GM21737 (cell line): ENCODE measurements around the gene CCR5AS.
"Not testable (repeated sequence)": the region's sequence is repeated elsewhere in the genome, so short reads cannot be mapped to it uniquely, and the experiment has no call there.

Source experiments
- ATAC-seq: cut with Tn5 transposase; IDR thresholded peaks from one replicate; pipeline ENCODE4 v1.9.1; 2021; ENCODE audit warnings: mild to moderate bottlenecking, moderate library complexity; ENCODE audit not compliant: unreplicated experiment

The CCR5AS gene

DNA sequence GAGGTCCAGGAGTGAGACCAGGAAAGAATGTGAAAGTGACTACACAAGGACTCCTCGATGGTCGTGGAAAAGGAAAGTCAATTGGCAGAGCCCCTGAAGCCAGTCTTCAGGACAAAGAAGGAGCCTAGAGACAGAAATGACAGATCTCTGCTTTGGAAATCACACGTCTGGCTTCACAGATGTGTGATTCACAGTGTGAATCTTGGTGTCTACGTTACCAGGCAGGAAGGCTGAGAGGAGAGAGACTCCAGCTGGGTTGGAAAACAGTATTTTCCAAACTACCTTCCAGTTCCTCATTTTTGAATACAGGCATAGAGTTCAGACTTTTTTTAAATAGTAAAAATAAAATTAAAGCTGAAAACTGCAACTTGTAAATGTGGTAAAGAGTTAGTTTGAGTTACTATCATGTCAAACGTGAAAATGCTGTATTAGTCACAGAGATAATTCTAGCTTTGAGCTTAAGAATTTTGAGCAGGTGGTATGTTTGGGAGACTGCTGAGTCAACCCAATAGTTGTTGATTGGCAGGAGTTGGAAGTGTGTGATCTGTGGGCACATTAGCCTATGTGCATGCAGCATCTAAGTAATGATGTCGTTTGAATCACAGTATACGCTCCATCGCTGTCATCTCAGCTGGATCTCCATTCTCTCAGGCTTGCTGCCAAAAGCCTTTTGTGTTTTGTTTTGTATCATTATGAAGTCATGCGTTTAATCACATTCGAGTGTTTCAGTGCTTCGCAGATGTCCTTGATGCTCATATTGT is 47.0 kb downstream of the CCR5AS start:
- ATAC-seq, result no peak

DNA sequence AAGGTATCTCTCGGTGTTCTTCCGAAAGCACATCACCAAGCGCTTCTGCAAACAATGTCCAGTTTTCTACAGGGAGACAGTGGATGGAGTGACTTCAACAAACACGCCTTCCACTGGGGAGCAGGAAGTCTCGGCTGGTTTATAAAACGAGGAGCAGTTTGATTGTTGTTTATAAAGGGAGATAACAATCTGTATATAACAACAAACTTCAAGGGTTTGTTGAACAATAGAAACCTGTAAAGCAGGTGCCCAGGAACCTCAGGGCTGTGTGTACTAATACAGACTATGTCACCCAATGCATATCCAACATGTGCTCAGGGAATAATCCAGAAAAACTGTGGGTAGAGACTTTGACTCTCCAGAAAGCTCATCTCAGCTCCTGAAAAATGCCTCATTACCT is 48.4 kb downstream of the CCR5AS start:
- no peak for ATAC-seq

DNA sequence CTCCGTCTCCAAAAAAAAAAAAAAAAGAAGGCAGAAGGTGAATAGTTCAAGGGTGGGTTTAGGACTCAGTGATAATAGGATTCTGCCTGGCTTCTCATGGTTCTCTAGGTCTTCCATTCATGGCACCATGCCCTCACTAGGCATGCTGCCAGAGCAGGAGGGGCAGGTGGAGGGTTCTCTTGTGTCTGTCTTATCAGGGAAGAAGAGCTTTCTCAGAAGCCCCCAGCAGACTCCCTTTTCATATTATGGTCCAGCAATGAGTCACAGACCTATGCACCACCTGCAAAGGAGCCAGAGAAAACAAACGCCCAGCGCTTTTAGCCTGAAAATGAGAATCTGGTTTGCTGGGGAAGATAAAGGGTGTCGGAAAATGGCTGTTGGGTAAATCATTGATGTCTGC is 50.0 kb downstream of the CCR5AS start:
- ATAC-seq, result no peak

DNA sequence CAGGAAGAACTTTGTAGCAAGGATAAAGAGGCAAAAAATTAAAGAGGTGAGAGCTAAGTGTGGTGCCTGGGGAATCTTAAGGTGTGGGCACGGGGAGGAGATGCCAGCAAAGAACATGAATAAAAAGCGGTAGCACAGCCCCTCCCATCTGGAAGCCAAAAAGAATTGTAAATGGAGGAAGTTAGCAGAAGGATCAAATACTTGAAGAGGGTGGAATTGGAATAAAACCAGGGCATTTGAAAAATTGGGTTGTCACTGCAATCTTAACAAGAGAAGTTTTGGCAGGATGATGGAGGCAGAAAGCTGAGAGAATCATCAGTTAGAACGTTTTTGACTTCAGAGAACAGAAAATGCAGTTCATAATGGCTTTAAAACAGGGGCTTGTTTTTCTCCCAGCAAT is 50.6 kb downstream of the CCR5AS start:
- no peak for ATAC-seq

DNA sequence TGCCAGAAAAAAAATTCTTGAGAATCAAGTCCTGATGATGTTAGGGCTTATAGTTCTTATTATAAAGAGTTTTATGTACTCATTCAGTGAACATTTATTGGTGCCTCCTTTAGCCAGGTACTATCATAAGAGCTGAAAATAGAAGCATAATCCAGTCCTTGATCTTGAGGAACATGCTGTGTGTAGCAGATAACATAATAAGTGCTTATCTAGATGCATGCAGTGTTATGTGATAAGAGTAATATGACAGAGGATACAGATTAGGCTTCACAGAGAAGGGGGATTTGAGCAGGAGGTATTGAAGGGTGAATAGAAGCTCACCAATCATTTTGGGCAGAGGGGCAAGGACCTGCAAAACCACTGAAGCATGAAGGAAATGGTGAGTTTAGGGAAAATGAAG is 51.9 kb downstream of the CCR5AS start:
- ATAC-seq, result no peak

DNA sequence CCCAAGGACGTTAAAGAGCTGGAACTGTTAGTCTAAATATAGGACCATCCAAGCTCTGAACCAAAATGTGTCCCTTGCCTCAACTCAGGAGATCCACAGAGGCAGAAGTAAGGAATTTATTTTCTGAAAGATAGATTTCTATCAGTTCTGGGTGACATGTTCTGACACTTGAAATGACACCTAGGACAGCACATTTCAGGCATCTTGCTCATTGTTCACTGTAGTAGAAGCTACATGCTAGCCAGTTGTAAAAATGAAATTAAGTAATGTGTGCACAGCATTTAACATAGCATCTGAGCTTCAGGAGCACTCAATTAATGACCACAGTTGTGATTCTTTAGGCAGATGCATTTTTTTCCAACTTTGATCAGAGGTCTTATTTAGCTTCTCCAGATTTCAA is 52.4 kb downstream of the CCR5AS start:
- no peak for ATAC-seq

DNA sequence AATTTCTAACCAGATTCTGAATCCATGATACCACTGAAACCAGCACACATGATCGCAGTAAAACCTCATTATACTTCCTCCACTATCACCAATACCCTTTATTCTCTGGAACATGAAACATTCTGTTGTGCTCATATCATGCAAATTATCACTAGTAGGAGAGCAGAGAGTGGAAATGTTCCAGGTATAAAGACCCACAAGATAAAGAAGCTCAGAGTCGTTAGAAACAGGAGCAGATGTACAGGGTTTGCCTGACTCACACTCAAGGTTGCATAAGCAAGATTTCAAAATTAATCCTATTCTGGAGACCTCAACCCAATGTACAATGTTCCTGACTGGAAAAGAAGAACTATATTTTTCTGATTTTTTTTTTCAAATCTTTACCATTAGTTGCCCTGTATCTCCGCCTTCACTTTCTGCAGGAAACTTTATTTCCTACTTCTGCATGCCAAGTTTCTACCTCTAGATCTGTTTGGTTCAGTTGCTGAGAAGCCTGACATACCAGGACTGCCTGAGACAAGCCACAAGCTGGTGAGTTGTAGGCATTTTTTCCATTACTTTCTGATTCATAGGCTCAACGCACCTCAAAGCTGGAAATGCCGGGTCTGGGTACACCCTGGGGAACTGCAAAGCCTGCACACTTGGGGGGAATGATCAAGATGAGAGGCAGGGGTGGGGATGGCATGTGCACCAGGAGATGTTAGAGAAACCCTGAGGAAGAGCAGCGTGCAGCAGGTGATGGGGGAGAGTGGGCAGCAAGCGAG is 53.0 kb downstream of the CCR5AS start, which contains the start of gene CCR2:
Gene CCR2, plus strand, starts transcription at position 465 of the 764 bp plus-strand sequence. CDS start 3,417 bp downstream, outside the sequence.
- no peak for ATAC-seq

DNA sequence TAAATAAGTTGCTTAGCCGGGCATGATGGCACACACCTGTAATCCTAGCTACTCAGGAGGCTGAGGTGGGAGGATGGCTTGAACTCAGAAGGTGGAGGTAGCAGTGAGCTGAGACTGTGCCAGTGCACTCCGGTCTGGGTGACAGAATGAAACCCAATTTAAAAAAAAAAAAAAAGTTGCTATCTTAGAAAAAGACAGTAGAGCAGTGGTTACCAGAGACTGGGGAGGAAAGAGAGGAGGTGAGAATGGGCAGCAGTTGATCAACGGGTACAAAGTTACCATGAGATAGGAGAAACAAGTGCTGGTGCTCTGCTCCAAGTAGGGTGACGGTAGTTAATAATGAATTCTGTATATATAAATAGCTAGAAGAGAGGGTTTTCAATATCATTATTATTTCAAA is 53.8 kb downstream of the CCR5AS start:
- ATAC-seq, result no peak

DNA sequence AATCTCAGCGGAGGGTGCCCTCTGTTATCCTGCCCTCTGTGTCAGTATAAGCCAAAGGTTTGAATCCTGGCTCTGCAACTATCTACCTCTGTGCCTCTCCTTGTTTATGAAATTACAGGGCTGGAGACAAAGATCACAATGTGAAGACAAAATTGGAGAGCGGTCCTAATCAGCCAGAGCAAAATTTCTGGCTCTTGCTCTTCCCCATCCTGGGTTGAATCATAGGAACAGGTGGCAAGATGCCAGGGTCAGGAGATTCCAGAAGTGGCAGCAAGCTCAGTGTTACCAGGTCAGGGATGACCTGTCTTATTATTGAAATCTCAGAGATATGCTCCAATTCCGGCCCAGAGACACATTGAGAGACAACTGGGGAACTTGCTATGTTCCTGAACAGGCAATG is 55.2 kb downstream of the CCR5AS start:
- no peak for ATAC-seq

DNA sequence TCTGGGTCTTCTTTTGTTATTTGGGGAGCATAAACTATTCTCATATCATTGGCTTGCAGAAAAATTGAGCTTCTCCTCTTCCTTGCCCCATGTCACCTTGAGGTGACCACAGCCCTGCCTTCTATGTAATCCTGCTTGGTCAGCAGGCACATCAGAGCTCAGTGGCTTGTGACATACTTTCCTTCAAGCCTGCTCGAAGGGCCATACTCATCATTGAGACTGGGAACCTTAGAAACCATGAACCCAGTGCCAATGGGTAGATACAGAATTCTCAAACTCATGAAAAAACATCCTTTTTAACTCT is 56.7 kb downstream of the CCR5AS start:
- ATAC-seq, result no peak

DNA sequence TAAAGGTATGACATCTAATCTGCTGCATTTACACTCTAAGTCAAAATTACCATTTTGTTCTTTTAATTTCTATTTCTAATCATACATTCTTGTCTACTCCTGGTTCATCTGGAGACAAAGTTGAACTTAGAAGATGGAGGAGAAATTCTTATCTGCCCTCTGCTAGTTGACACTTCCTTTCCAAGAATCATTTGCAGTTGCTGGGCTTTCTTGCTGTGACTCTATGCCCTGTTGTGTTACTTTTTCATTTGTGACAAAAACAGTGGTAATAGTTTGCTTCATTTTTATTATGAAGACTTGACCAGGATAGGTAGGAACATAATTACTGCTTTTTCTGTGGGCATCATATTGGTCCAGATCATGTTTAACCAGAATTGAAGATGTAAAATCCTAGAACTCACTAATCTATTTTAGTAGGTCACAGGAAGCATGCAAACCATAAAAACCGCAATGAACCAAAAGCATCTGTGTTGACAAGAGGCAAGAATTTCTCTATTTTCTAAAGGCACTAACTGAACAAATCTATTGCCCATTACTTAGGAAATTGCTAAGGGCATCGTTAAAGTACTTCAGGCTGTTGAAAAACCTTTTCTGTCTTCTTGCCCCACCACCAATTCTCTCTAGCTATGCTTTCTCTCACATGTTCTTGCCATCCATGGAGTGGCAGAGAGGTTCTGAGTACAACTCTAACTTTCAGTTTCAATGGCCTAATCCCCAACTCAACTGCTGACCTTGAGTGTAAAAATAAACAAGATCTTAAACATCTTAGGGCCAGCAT is 57.2 kb downstream of the CCR5AS start:
- peak; percentile 75 for ATAC-seq

DNA sequence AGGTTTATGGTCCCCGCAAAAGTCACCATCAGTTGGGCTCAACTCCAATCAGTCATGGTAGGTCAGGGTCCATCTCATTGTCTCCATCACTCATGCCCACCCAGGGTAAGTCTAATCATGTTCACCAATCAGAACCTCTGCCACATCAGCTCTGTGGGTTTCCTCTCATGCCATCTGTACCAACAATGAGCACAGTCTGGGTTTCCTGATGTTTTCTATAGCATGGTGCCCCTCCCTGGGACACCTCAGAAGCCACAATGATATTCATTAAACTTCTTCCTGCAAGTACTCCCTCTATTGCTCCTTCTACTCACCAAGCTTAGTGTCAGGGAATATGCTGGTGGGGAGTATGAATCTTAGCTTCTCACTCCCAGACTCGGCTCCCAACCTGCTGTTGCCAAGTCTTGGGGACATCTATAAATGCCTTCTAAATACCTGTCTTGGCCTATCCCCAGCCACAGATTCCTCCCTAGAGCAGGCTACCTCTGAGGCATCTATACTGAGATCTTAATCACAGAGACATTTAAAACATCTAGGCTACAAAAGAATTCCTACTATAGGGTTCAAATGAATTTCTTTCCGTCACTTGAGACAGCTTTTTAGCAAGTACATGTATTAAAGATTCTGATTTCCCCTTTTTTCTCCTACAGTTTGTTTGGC is 57.9 kb downstream of the CCR5AS start:
- no peak for ATAC-seq

DNA sequence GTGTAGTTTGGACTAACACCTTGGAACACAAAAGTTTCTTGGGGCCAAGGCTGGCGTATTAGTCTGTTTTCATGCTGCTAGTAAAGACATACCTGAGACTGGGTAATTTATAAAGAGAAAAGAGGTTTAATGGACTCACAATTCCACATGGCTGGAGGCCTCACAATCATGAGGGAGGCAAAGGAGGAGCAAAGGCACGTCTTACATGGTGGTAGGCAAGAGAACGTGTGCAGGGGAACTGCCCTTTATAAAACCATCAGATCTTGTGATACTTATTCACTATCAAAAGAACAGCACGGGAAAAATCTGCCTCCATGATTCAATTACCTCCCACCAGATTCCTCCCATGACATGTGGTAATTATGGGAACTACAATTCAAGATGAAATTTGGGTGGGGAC is 62.4 kb downstream of the CCR5AS start:
- ATAC-seq, result no peak

DNA sequence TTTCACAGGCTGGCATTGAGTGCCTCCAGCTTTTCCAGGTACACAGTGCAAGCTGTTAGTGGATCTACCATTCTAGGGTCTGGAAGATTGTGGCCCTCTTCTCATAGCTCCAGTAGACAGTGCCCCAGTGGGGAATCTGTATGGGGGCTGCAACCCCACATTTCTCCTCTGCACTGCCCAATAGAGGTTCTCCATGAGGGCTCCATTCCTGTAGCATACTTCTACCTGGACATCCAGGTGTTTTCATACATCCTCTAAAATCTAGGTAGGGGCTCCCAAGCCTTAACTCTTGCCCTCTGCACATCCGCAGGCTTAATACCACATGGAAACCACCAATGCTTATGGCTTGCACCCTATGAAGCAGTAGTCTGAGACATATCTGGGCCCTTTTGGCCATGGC is 68.0 kb downstream of the CCR5AS start:
- ATAC-seq, result no peak

DNA sequence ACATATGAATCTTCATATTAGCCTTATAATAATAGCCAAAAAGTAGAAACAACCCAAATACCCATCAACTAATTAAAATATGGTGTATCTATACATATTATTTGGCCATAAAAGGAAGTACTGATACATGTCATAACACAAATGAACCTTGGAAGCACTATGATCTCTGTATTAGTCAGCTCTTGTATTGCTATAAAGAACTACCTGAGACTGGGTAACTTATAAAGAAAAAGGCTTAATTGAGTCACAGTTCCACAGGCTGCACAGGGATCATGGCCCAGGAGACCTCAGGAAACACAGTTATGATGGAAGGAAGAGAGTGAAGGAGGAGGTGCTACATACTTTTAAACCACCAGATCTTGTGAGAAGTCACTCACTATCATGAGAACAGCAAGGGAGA is 69.0 kb downstream of the CCR5AS start:
- ATAC-seq, result no peak

DNA sequence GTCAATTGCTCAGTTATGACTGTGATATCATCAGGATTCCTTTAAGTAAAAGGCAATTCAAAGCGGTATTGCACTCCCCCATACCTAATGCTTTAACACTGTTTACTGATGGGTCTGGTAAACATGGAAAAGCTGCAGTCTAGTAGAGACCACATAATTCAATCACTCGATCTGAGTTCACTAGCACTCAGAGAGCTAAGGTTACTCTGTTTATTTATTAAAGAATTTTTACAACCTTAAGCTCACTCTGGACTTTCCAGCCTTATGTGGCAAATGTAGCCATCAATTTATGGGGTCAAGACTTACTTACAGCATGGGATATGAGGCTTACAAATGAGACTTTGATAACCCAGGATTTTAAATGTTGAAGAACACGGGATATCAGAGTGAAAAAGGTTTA is 71.3 kb downstream of the CCR5AS start:
- ATAC-seq, result no peak

DNA sequence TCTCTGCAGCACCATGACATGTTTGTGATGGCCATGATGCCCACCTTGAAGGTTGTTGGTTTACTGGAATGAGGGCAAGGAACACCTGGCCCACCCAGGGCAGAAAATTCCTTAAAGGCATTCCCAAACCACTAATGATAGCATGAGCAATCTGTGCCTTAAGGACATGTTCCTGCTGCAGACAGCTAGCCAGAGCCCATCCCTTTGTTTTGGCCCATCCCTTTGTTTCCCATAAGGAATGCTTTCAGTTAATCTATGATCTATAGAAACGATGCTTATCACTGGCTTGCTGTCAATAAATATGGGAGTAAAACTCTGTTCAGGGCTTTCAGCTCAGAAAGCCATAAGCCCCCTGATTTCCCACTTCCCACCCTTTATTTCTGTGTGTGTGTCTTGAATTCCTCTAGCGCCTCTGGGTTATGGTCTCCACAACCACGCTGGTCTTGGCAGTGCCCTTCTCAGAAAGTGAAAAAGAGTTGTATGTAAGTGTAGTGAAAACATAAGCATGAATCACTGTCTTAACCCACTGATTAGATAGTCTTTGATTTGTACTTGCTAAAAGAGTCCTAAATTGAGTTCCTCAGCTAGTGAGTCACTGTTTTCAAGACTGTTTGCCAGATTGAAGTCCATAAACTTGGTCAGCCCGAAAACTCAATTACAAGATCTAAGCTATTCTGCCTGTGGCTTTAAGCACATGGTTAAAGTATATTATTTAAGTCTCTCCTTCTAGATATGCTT is 72.0 kb downstream of the CCR5AS start:
- ATAC-seq, result no peak

DNA sequence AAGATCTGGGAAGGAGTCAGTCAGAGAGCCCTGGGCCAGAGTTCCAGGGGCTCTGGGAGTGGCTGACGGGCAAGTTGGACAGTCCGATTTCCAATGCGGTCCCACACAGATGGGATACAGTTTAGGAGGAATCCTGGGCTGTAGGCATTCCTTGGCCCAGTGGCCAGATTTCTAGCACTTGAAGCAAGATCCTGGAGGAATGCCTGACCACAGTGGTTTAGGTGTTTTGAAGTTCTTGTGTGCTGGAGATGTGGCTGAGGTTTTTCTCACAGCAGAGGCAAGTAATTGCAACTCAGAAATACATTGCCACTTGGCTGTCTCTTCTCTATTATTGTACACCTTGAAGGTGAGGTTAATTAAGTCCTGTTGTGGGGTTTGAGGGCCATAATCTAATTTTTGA is 76.2 kb downstream of the CCR5AS start:
- not testable (repeated sequence) for ATAC-seq

DNA sequence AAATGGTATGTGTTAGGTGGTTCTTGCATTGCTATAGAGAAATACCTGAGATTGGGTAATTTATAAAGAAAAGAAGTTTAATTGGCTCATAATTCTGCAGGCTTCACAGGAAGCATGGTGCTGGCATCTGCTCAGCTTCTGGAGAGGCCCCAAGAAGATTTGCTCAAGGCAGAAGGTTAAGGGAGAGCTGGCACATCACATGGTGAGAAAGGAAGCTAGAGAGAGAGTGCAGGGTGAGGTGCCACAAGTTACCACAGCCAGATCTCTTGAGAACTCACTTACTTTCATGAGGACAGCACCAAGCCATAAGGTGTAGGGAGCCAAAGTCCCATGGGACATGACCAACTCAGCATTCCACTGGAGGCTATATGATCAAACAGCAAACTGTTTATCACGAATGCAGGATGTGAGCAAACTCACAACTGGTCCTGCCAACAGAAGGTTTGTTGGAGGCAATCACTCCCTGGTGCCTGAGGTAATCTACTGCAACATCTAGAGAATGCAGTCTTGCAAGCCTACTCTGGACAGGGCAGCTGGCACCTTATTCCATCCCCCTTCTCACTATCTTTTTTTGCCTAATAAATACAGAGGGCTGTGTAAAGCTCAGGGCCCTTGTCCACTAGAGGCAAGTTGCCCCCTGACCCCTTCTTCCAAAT is 81.1 kb downstream of the CCR5AS start:
- ATAC-seq, result no peak

DNA sequence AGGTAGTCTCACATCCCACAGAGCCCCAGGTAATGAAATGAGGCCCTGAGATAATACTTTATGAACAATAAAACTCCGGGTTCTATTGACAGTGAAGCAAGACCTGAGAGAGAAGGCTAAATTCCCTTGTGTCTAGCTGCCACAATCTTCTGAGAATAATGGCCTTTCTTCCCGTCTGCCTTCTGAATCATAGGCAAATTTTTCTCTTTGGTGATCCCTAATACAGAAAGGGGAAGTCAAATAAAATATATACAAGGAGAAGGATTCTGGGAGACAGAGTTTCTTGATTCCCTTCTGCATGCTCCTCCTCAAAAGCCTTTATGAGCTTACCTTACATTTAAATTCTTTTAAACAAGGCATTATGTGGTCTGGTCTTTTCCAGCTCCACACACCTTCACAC is 82.8 kb downstream of the CCR5AS start:
- no peak for ATAC-seq
